Left ventricle myocardium inferior (tissue), 1 donor: ENCODE data around the gene SPATA24. TPM values are rescaled to one million over a fixed set of nuclear protein-coding genes. Genes with fewer than 3 reads are reported as not detected.
"Not testable (repeated sequence)": the region's sequence is repeated elsewhere in the genome, so short reads cannot be mapped to it uniquely, and the experiment has no call there.

Source experiments
- DNase-seq: peaks from one replicate; pipeline ENCODE4 v3.0.0-alpha.2; 2020
- H3K27ac ChIP-seq: fragments of 200-600 bp; replicated peaks from 2 replicates; pipeline ENCODE4 v1.8.0; 2021
- H3K27me3 ChIP-seq: fragments of 200-600 bp; 2 replicates; pipeline ENCODE4 v1.8.0; 2021; ENCODE audit warnings: low read depth
- H3K36me3 ChIP-seq: fragments of 200-600 bp; 2 replicates; pipeline ENCODE4 v1.8.0; 2021
- H3K4me1 ChIP-seq: fragments of 200-600 bp; 2 replicates; pipeline ENCODE4 v1.8.0; 2021
- H3K4me3 ChIP-seq: fragments of 200-600 bp; 2 replicates; pipeline ENCODE4 v1.8.0; 2021; ENCODE audit warnings: mild to moderate bottlenecking, moderate library complexity
- H3K9me3 ChIP-seq: fragments of 200-600 bp; replicated peaks from 2 replicates; pipeline ENCODE4 v1.8.0; 2021
- CTCF ChIP-seq: fragments of 200-600 bp; IDR thresholded peaks from 2 replicates; pipeline ENCODE4 v1.8.0; 2021; ENCODE audit warnings: antibody characterized with exemption, mild to moderate bottlenecking, borderline replicate concordance
- intact Hi-C: fragments of 100-400 bp; cut with micrococcal nuclease; formaldehyde crosslinking; loops from one replicate; pipeline ENCODE4 v1.11.0; 2022
- total RNA-seq: library from RNA; stranded (reverse); fragmentation: NEBNext Ultra II Directional; extraction: Animal tissue kit (Norgen Biotek cat#: 25700); gene quantifications from one replicate; pipeline ENCODE4 v1.2.1, GENCODE V29; 2021
- donor health status: DM: no; HTN: yes; CAD: no; lungs with severe emphysema.

The SPATA24 gene
- total RNA-seq, 1 donor from 2014 or later = 15.7 TPM

GRCh38 chr5:139390639-139391569 is 13.0 kb downstream of the SPATA24 start:
- Histone ChIP-seq H3K4me3 (peak overlapping the region; percentile 77), H3K27me3 (no peaks in the 10 kb centered on the region), H3K36me3 (peaks cover 10% of the 10 kb centered on the region), H3K9me3 (no peaks in the 10 kb centered on the region), H3K27ac (peak overlapping the region; percentile 96), H3K4me1 (peaks cover 75% of the 10 kb centered on the region)
- DNase-seq = no peak
- intact Hi-C loops = no loop called here
- TF ChIP-seq CTCF = no peak

- intact Hi-C loops = no loop called here
- no peak for DNase-seq
- no peak for TF ChIP-seq CTCF
- peak within 1 kb of the TSS; percentile 96 for H3K27ac ChIP-seq
- peaks cover 74% of the 10 kb centered on the region for H3K4me1 ChIP-seq
- no peaks in the 10 kb centered on the region for H3K27me3 ChIP-seq
- H3K9me3 ChIP-seq = no peaks in the 10 kb centered on the region
- H3K4me3 ChIP-seq = peak within 1 kb of the TSS; percentile 77
- H3K36me3 ChIP-seq = peaks cover 10% of the 10 kb centered on the region
Measured at GRCh38 chr5:139389701-139390638, 13.9 kb downstream of the SPATA24 start, which contains the start of gene MZB1. MZB1 (minus strand) TSS chr5:139389913; CDS start chr5:139389856, 57 bp downstream.

- H3K27me3 ChIP-seq = no peaks in the 10 kb centered on the region
- TF ChIP-seq CTCF = no peak
- no peaks in the 10 kb centered on the region for H3K9me3 ChIP-seq
- DNase-seq = no peak
- H3K36me3 ChIP-seq = peaks cover 10% of the 10 kb centered on the region
- intact Hi-C loops = no loop called here
- H3K27ac ChIP-seq = peak overlapping the region; percentile 32
- H3K4me3 ChIP-seq = no peak overlapping the region
- peaks cover 69% of the 10 kb centered on the region for H3K4me1 ChIP-seq
Measured at GRCh38 chr5:139388198-139388821, 15.6 kb downstream of the SPATA24 start.

GRCh38 chr5:139387611-139388197 is 16.2 kb downstream of the SPATA24 start:
- no peak for TF ChIP-seq CTCF
- H3K27me3 ChIP-seq = no peaks in the 10 kb centered on the region
- no peaks in the 10 kb centered on the region for H3K9me3 ChIP-seq
- H3K27ac ChIP-seq = peak overlapping the region; percentile 32
- no peak overlapping the region for H3K4me3 ChIP-seq
- intact Hi-C loops = no loop called here
- no peak for DNase-seq
- H3K36me3 ChIP-seq = peaks cover 7% of the 10 kb centered on the region
- peaks cover 63% of the 10 kb centered on the region for H3K4me1 ChIP-seq

GRCh38 chr5:139386956-139387355 is 16.9 kb downstream of the SPATA24 start:
- H3K9me3 ChIP-seq, H3K27ac ChIP-seq, H3K4me3 ChIP-seq, H3K27me3 ChIP-seq, H3K36me3 ChIP-seq, DNase-seq, intact Hi-C loops: not testable (repeated sequence)
- peaks cover 55% of the 10 kb centered on the region for H3K4me1 ChIP-seq
